K562 (cell line): Measurements from ENCODE around the gene NANS. TPM values are rescaled to one million over a fixed set of nuclear protein-coding genes. Genes with fewer than 3 reads are reported as not detected.

Experiments
- ATAC-seq: fragments of 200-7000 bp; cut with Tn5 transposase; 3 replicates; pipeline ENCODE4 v1.9.1; 2020; ENCODE audit warnings: moderate library complexity
- Bru-seq: library from RNA; stranded (reverse); fragments of 400-500 nt; gene quantifications from one replicate; lab custom pipeline; 2021; lab: Mats Ljungman, UMichigan
- BruChase-seq, 2 experiments: library from RNA; stranded (reverse); fragments of 400-500 nt; gene quantifications; one replicate each; lab custom pipeline; 2021; lab: Mats Ljungman, UMichigan
- BruUV-seq: library from RNA; stranded (reverse); fragments of 400-500 nt; replicated peaks from 2 replicates; lab custom pipeline; 2021; lab: Mats Ljungman, UMichigan
- CTCF ChIA-PET: fragments of 300-600 bp; formaldehyde crosslinking; extraction: SDS; loops from one replicate; lab custom pipeline; 2021; ENCODE audit warnings: low intra/inter-chr PET ratio; lab: Yijun Ruan, JAX
- POLR2A ChIA-PET: fragments of 300-600, 350-650 bp; sonication (Branson Sonifier 250); formaldehyde crosslinking; extraction: SDS; loops from one replicate; lab custom pipeline; 2021; ENCODE audit warnings: antibody characterized with exemption, inconsistent platforms; lab: Yijun Ruan, JAX
- DNase-seq, 4 experiments: peaks; one replicate each; pipeline versions ENCODE4 v3.0.0 to v3.0.0-alpha.2; 2011 to 2018; ENCODE audit warnings: low spot score in 3 of 4, mixed read lengths in 3 of 4; ENCODE audit errors: extremely low read depth in 1 of 4
- FAIRE-seq: peaks from 2 replicates; lab custom pipeline; 2011; peaks lifted over from hg19 to GRCh38; lab: Jason Lieb, UNC
- H2AFZ ChIP-seq: 2 replicates; pipeline ENCODE4 v1.6.0; 2011; ENCODE audit warnings: low read depth, low read length, control low read depth, inconsistent platforms
- H3K27ac ChIP-seq: fragments of 200-600 bp; 3 replicates; pipeline ENCODE4 v1.8.0; 2011; ENCODE audit warnings: low read depth, mild to moderate bottlenecking, control low read depth, inconsistent platforms, low read length, moderate library complexity, mixed read lengths; ENCODE audit errors: extremely low read depth
- H3K27me3 ChIP-seq, 2 experiments: fragments of 300-600 bp in 1 of 2; 2 replicates in 1 of 2; 3 replicates in 1 of 2; pipeline versions ENCODE4 v1.6.0 to v1.8.0; 2011; ENCODE audit warnings: inconsistent platforms in 2 of 2, low read length in 2 of 2, mild to moderate bottlenecking in 1 of 2, mixed read lengths in 1 of 2, moderate library complexity in 1 of 2; ENCODE audit not compliant: control insufficient read depth in 2 of 2, insufficient read depth in 2 of 2
- H3K36me3 ChIP-seq: fragments of 300-600 bp; 3 replicates; pipeline ENCODE4 v1.8.0; 2011; ENCODE audit warnings: mild to moderate bottlenecking, low read length, inconsistent platforms; ENCODE audit not compliant: control insufficient read depth, insufficient read depth
- H3K4me1 ChIP-seq, 2 experiments: fragments of 200-600 bp in 1 of 2; replicated peaks in 1 of 2; 2 replicates in 1 of 2; 3 replicates in 1 of 2; pipeline versions ENCODE4 v1.5.1 to v1.8.0; 2011; ENCODE audit warnings: inconsistent platforms in 2 of 2, low read length in 2 of 2, mild to moderate bottlenecking in 1 of 2, mixed read lengths in 1 of 2, moderate library complexity in 1 of 2; ENCODE audit not compliant: control insufficient read depth in 2 of 2, insufficient read depth in 2 of 2
- H3K4me2 ChIP-seq: 2 replicates; pipeline ENCODE4 v1.6.1; 2011; ENCODE audit warnings: low read length, control low read depth, inconsistent platforms, mixed read lengths; ENCODE audit not compliant: insufficient read depth
- H3K4me3 ChIP-seq: fragments of 200-600 bp; sonication (generic), shearing (Covaris generic); 2 replicates; pipeline ENCODE4 v1.5.1; 2016; ENCODE audit warnings: control low read depth, inconsistent platforms
- H3K79me2 ChIP-seq: fragments of 200-600 bp; 3 replicates; pipeline ENCODE4 v1.8.0; 2011; ENCODE audit warnings: low read length, inconsistent platforms; ENCODE audit not compliant: control insufficient read depth, insufficient read depth
- H3K9ac ChIP-seq, 2 experiments: 2 replicates each; pipeline versions ENCODE4 v1.6.0 to v1.6.1; 2011; ENCODE audit warnings: low read depth in 2 of 2, low read length in 2 of 2, control low read depth in 1 of 2, inconsistent platforms in 1 of 2, mild to moderate bottlenecking in 1 of 2, mixed read lengths in 1 of 2; ENCODE audit not compliant: insufficient read depth in 1 of 2
- H3K9me1 ChIP-seq: one replicate; pipeline ENCODE4 v1.6.0; 2011; ENCODE audit warnings: inconsistent platforms, mild to moderate bottlenecking, low read length, moderate library complexity; ENCODE audit not compliant: control insufficient read depth, insufficient read depth
- H3K9me3 ChIP-seq: replicated peaks from 2 replicates; pipeline ENCODE4 v1.5.1; 2011; ENCODE audit warnings: low read depth, low read length, inconsistent platforms; ENCODE audit not compliant: control insufficient read depth, insufficient read depth
- H4K20me1 ChIP-seq: replicated peaks from 2 replicates; pipeline ENCODE4 v1.6.1; 2011; ENCODE audit warnings: low read length, inconsistent platforms, mixed read lengths; ENCODE audit not compliant: control insufficient read depth, insufficient read depth
- ZNF583 ChIP-seq: fragments of 250-450 bp; sonication (Bioruptor Pico); IDR thresholded peaks from 2 replicates; pipeline ENCODE4 v1.4.0; 2020
- WGBS: fragments of 100-300 bp; shearing (Covaris generic); methylation state at CpG from one replicate; pipeline ENCODE4 v1.1.6; 2016; ENCODE audit warnings: low coverage, mixed read lengths; ENCODE audit not compliant: insufficient coverage; ENCODE audit errors: missing lambda C conversion rate; 5-methylcytosine and 5-hydroxymethylcytosine counted together
- in situ Hi-C: fragments of 300-500 bp; cut with MboI; formaldehyde crosslinking; loops from 4 replicates; pipeline ENCODE4 v1.15.0; 2018; ENCODE audit warnings: inconsistent platforms, mixed read lengths
- intact Hi-C: fragments of 100-400 bp; cut with micrococcal nuclease; formaldehyde crosslinking; loops from 2 replicates; pipeline ENCODE4 v1.14.2; 2022
- long read RNA-seq, 3 experiments: library from polyadenylated mRNA in 2 of 3; library from RNA in 1 of 3; unstranded in 2 of 3; stranded (forward) in 1 of 3; transcript quantifications; one replicate each; pipeline ENCODE4 v2.0.0, GENCODE V29; 2019 to 2022
- polyA minus RNA-seq, 3 experiments: library from RNA; depleted of rRNA, polyadenylated mRNA; stranded (reverse); fragments of >200 nt; gene quantifications; 2 replicates each; pipeline ENCODE4 v1.2.3, GENCODE V29; 2011
- polyA plus RNA-seq, 8 experiments: library from polyadenylated mRNA; depleted of rRNA in 4 of 8; stranded (reverse) in 5 of 8; unstranded in 3 of 8; fragments of >200 nt; fragmentation: Nextera tagmentation in 2 of 8; fragmentation: Illumina TruSeq in 1 of 8; extraction: Ambion mirVana in 2 of 8; extraction: Trizol in 1 of 8; gene quantifications; 2 replicates each; pipeline versions ENCODE4 v1.2.1 to v1.2.3, GENCODE V29; 2011 to 2014; ENCODE audit warnings: inconsistent platforms in 1 of 8, missing spikeins in 1 of 8
- total RNA-seq, 7 experiments: library from RNA; depleted of rRNA in 6 of 7; stranded (reverse); fragments of >200 nt in 6 of 7; fragmentation: Illumina TruSeq in 2 of 7; extraction: Trizol in 2 of 7; gene quantifications; 2 replicates each; pipeline versions ENCODE4 v1.2.1 to v1.2.3, GENCODE V29; 2011 to 2021; ENCODE audit warnings: low replicate concordance in 1 of 7
- TF ChIP-seq, protein P1 (sequence below): sonication (generic); formaldehyde crosslinking; IDR thresholded peaks from 2 replicates; pipeline ENCODE4 v1.8.0; 2023; ENCODE audit warnings: mild to moderate bottlenecking, missing genetic modification reagents

Gene NANS, protein sequence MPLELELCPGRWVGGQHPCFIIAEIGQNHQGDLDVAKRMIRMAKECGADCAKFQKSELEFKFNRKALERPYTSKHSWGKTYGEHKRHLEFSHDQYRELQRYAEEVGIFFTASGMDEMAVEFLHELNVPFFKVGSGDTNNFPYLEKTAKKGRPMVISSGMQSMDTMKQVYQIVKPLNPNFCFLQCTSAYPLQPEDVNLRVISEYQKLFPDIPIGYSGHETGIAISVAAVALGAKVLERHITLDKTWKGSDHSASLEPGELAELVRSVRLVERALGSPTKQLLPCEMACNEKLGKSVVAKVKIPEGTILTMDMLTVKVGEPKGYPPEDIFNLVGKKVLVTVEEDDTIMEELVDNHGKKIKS
- 95.6 and 146 TPM in 2 replicates for total RNA-seq (2011; cell fraction: chromatin; rRNA removed; ENCODE audit: low replicate concordance)
- 97.0 and 106 TPM in 2 replicates for total RNA-seq (2011; cell fraction: nucleolus; rRNA removed)
- 94.6 and 118 TPM in 2 replicates for total RNA-seq (2011; cell fraction: nucleoplasm; rRNA removed)
- total RNA-seq (2014; rRNA removed) (181 and 197 TPM in 2 replicates), total RNA-seq (2014; rRNA removed; fragmentation: Illumina TruSeq; extraction: Trizol) (124 and 133 TPM in 2 replicates), total RNA-seq (2015; rRNA removed; fragmentation: Illumina TruSeq; extraction: Trizol) (151 and 156 TPM in 2 replicates), total RNA-seq (2021) (127 and 133 TPM in 2 replicates), polyA plus RNA-seq (2011; rRNA removed) (124 and 143 TPM in 2 replicates), polyA plus RNA-seq (2014; fragmentation: Illumina TruSeq; extraction: Trizol) (137 TPM in 2 replicates), polyA plus RNA-seq (2014; fragmentation: Nextera tagmentation; extraction: Ambion mirVana) (10 to 100 TPM; 37.1 to 64.3 TPM), polyA plus RNA-seq (2014; rRNA removed) (127 and 141 TPM in 2 replicates), polyA minus RNA-seq (2011; rRNA and poly(A)+ RNA removed) (139 and 167 TPM in 2 replicates), Bru-seq, nascent RNA (percentile 86 among the genes with signal in this experiment), BruChase-seq, experiment 1, labeled RNA remaining after a 2-hour chase (percentile 81 among the genes with signal in this experiment), BruChase-seq, experiment 2, labeled RNA remaining after a 6-hour chase (percentile 78 among the genes with signal in this experiment)
- 138 and 150 TPM in 2 replicates for polyA plus RNA-seq (2011; cell fraction: cytosol; rRNA removed)
- 49.2 and 61.9 TPM in 2 replicates for polyA plus RNA-seq (2011; cell fraction: nucleus; rRNA removed)
- 189 and 211 TPM in 2 replicates for polyA plus RNA-seq (2012)
- polyA minus RNA-seq (2011; cell fraction: cytosol; rRNA and poly(A)+ RNA removed): 63.5 and 72.7 TPM in 2 replicates
- 26.9 and 42.3 TPM in 2 replicates for polyA minus RNA-seq (2011; cell fraction: nucleus; rRNA and poly(A)+ RNA removed)
- long read RNA-seq, experiment 1, transcript NANS-201 (6 exons, 1,170 nt): major isoform, 308 of 411 reads
- long read RNA-seq, experiment 1, partial matches to known transcripts: 80 of 411 reads
- long read RNA-seq, experiment 1, other reads (novel, unspliced or antisense): 22 of 411 reads
- long read RNA-seq, experiment 2, transcript NANS-201 (6 exons, 1,170 nt): major isoform, 162 of 216 reads
- long read RNA-seq, experiment 2, partial matches to known transcripts: 24 of 216 reads
- long read RNA-seq, experiment 2, other reads (novel, unspliced or antisense): 28 of 216 reads
- long read RNA-seq, experiment 3, transcript NANS-201 (6 exons, 1,170 nt): major isoform, 189 of 209 reads
- long read RNA-seq, experiment 3, partial matches to known transcripts: 12 of 209 reads
- long read RNA-seq, experiment 3, other reads (novel, unspliced or antisense): 8 of 209 reads

DNA sequence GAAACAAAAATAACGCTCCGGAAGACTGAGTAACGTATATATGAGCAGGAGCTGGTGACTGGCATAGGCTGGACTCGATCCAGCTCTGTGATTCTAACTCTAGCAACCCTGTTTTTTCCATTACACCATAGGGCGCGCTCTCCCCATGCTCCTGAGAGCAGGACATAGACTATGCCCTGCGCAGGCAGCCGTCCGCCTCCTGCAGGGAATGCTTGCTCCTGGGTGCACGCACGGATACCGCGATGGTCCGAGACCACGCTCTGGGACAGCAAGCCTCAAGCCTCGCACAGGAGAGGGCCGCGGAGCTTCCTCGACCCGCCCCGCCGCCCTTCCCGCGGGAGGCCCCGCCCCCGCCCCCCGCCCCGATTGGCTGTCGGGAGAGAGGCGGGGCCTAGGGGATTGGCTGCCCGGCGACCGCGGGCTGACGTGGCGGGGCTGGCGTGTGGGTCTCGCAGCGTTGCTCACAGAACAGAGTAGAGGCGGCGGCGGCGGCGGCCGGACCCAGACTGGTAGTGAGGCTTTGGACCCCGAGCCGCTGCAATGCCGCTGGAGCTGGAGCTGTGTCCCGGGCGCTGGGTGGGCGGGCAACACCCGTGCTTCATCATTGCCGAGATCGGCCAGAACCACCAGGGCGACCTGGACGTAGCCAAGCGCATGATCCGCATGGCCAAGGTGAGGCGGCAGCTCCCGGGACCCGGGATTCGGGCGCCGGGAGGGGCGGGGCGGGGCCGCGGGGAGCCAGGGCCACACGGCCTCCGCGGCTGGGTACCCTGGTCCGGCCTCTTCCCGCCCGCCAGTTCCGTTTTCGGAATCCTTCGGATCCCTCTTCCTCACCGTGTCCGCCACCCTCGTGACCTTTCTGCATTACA, at the start of gene NANS:
Gene NANS, plus strand, starts transcription at position 464 of the 869 bp plus-strand sequence. Its CDS starts 77 bp downstream, at position 541.
- no peaks in the 10 kb centered on the region for H3K9me1 ChIP-seq
- H2AFZ ChIP-seq: peak within 1 kb of the TSS; percentile 96
- CTCF ChIA-PET: no interaction called here
- peaks cover 45% of the 10 kb centered on the region for H3K36me3 ChIP-seq
- no peaks in the 10 kb centered on the region for H4K20me1 ChIP-seq
- DNase-seq: peak; percentile 94 to 98 (median 98)
- in situ Hi-C loops (no loop called here), intact Hi-C loops (loop anchor here (10.0 kb wide), 1 partner anchor 362 kb away; the partner anchor contains the start of gene XPA)
- peaks cover 18% of the 10 kb centered on the region in 2 experiments; a peak in 4 of 5 replicates for H3K4me1 ChIP-seq
- H3K27me3 ChIP-seq: no peaks in the 10 kb centered on the region
- H3K27ac ChIP-seq: peak within 1 kb of the TSS; percentile 90
- H3K9ac ChIP-seq: peak within 1 kb of the TSS; percentile 85 to 97
- H3K4me2 ChIP-seq: peak within 1 kb of the TSS; percentile 98
- H3K9me3 ChIP-seq: no peaks in the 10 kb centered on the region
- H3K79me2 ChIP-seq: peaks cover 48% of the 10 kb centered on the region
- ATAC-seq: peak; percentile 95
- under 1% methylated on average over 36 of the region's 80 CpGs for WGBS
- H3K4me3 ChIP-seq: peak within 1 kb of the TSS; percentile 83
- peak; percentile 86 for FAIRE-seq
- BruUV-seq: no TSS peak
- POLR2A ChIA-PET: interaction anchor here (0.6 to 4.4 kb wide), 12 partner anchors 10 to 665 kb away, joined by 3 to 57 read pairs (median 4); partner anchors contain the start of genes ANP32B, TRMO and TSTD2
- TF ChIP-seq, protein P1, sequence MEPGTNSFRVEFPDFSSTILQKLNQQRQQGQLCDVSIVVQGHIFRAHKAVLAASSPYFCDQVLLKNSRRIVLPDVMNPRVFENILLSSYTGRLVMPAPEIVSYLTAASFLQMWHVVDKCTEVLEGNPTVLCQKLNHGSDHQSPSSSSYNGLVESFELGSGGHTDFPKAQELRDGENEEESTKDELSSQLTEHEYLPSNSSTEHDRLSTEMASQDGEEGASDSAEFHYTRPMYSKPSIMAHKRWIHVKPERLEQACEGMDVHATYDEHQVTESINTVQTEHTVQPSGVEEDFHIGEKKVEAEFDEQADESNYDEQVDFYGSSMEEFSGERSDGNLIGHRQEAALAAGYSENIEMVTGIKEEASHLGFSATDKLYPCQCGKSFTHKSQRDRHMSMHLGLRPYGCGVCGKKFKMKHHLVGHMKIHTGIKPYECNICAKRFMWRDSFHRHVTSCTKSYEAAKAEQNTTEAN (CRISPR knock-in tag): no peak
- no peak for TF ChIP-seq ZNF583 (CRISPR knock-in tag)
